Type B pancreatic cell (in vitro differentiated cells): ENCODE results near the gene SH3RF2. TPM values are rescaled to one million over a fixed set of nuclear protein-coding genes. Genes with fewer than 3 reads are reported as not detected.

Source experiments
- DNase-seq: peaks from one replicate; pipeline ENCODE4 v3.0.0; 2021; ENCODE audit warnings: mixed read lengths; ENCODE audit not compliant: unreplicated experiment; ENCODE audit errors: extremely low spot score
- H3K27ac Mint-ChIP-seq: 2 replicates; pipeline ENCODE4 v1.8.0; 2021; ENCODE audit warnings: mild to moderate bottlenecking, mixed read lengths
- H3K27me3 Mint-ChIP-seq: 2 replicates; pipeline ENCODE4 v1.8.0; 2021; ENCODE audit warnings: mixed read lengths
- H3K36me3 Mint-ChIP-seq: 2 replicates; pipeline ENCODE4 v1.8.0; 2021; ENCODE audit warnings: mixed read lengths
- H3K4me1 Mint-ChIP-seq: one replicate; pipeline ENCODE4 v1.8.0; 2021; ENCODE audit warnings: mixed read lengths; ENCODE audit not compliant: unreplicated experiment
- H3K4me3 Mint-ChIP-seq: 2 replicates; pipeline ENCODE4 v1.8.0; 2021; ENCODE audit warnings: mild to moderate bottlenecking, mixed read lengths
- H3K9me3 Mint-ChIP-seq: 2 replicates; pipeline ENCODE4 v1.8.0; 2021; ENCODE audit warnings: mixed read lengths
- CTCF ChIP-seq: fragments of 200-600 bp; sonication (generic); conservative IDR thresholded peaks from 2 replicates; pipeline ENCODE4 v1.5.0; 2021; ENCODE audit warnings: antibody characterized with exemption, mild to moderate bottlenecking
- total RNA-seq: library from RNA; stranded (reverse); gene quantifications from 2 replicates; pipeline ENCODE4 v1.2.1, GENCODE V29; 2021; ENCODE audit warnings: low replicate concordance

The SH3RF2 gene
- total RNA-seq, 1 donor from 2014 or later: 11.2 TPM

GRCh38 chr5:146078566-146078965, 142.2 kb downstream of the SH3RF2 start:
- peaks cover 2% of the 10 kb centered on the region for H3K27me3 Mint-ChIP-seq
- no peak for TF ChIP-seq CTCF
- DNase-seq: no peak

GRCh38 chr5:146079695-146080373, 143.5 kb downstream of the SH3RF2 start:
- Mint-ChIP-seq H3K27me3 (no peaks in the 10 kb centered on the region), H3K9me3 (no peaks in the 10 kb centered on the region), H3K36me3 (no peaks in the 10 kb centered on the region), H3K4me1 (peaks cover 10% of the 10 kb centered on the region), H3K4me3 (no peak overlapping the region), H3K27ac (no peak overlapping the region)
- no peak for TF ChIP-seq CTCF
- DNase-seq: no peak

More at GRCh38 chr5:146078566-146078965, 142.2 kb downstream of the SH3RF2 start:
- no peaks in the 10 kb centered on the region for H3K36me3 Mint-ChIP-seq
- H3K4me1 Mint-ChIP-seq: peaks cover 12% of the 10 kb centered on the region
- H3K27ac Mint-ChIP-seq: no peak overlapping the region
- no peaks in the 10 kb centered on the region for H3K9me3 Mint-ChIP-seq
- no peak overlapping the region for H3K4me3 Mint-ChIP-seq

DNA sequence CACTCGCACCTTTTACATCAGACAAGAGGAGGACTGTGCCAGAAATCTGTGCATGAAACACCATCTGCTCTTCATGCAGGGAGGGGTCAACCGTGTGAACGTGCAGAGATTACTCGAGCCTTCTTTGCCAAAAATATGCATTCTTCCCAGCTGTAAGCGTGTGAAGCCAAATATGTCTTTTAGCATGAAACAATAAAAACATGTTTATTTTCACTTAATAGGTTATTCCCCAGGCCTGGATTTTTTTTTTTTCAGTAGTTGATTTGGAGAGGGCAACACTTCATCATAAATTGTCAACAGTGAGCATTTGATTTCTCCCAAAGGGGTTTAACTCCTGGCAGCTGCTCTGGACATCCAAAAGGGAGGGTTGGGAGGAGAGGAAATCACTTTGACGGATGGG, 145.2 kb downstream of the SH3RF2 start:
- TF ChIP-seq CTCF: no peak
- Mint-ChIP-seq H3K9me3 (no peaks in the 10 kb centered on the region), H3K4me3 (no peak overlapping the region), H3K36me3 (no peaks in the 10 kb centered on the region), H3K4me1 (peaks cover 10% of the 10 kb centered on the region), H3K27ac (no peak overlapping the region), H3K27me3 (no peaks in the 10 kb centered on the region)
- no peak for DNase-seq

DNA sequence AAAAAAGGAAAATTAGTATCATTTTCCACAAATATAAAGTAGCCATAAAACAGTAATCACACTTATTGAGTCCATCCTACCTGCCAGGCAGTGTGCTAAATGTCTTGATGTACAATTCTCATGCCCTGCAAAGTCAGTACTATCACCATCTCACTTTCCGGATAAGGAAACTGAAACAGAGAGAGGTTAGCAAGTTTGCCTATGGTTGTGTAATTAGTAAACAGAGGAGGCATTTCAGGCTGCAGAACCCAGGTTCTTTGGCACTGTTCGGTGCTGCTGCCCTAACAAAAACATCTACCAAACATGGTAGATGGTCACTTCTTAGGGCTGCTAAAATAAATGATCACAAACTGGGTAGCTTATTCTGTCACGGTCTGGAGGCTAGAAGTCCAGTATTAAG, 146.4 kb downstream of the SH3RF2 start:
- Mint-ChIP-seq H3K4me3 (no peak overlapping the region), H3K27ac (no peak overlapping the region), H3K4me1 (peaks cover 10% of the 10 kb centered on the region), H3K27me3 (no peaks in the 10 kb centered on the region), H3K9me3 (no peaks in the 10 kb centered on the region), H3K36me3 (no peaks in the 10 kb centered on the region)
- TF ChIP-seq CTCF: no peak
- DNase-seq: no peak

DNA sequence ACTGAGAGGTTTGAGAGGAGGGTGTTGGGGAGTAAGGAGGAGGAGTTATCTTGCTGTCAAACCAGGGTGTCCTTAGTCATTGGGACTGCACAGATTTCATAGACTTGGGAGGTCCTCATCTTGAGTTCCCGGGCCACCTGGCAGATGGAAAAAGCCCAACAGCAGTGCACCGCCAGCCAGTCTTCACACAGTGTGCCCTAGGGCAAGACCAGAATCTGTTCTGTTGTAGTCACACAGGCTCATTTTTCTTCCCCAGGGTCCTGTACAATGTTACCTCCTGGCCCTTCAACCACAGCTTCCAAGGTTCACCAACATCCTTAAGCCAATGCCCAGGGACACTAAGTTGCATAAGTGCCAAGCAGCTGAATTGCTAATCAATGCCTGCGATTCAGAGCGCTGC, 148.0 kb downstream of the SH3RF2 start:
- no peaks in the 10 kb centered on the region for H3K27me3 Mint-ChIP-seq
- no peak for TF ChIP-seq CTCF

DNA sequence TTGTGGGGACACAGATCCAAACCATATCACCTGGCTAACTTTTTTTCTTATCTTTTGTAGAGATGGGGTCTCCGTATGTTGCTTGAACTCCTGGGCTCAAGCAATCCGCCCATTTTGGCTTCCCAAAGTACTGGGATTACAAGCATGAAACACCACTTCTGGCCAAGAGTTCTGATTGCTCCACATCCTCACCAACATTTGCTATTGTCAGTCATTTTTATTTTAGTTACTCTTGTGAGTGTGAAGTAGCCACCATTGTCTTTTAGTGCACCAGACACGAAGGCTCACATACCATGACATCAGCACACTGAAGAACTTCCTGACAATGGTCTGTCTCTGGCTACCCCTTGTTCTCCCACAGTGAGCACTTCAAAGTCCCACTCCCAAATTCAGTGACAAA, 151.7 kb downstream of the SH3RF2 start:
- no peaks in the 10 kb centered on the region for H3K9me3 Mint-ChIP-seq
- no peak overlapping the region for H3K27ac Mint-ChIP-seq
- no peak overlapping the region for H3K4me3 Mint-ChIP-seq
- H3K27me3 Mint-ChIP-seq: no peaks in the 10 kb centered on the region
- H3K36me3 Mint-ChIP-seq: no peaks in the 10 kb centered on the region
- no peak for TF ChIP-seq CTCF
- peaks cover 4% of the 10 kb centered on the region for H3K4me1 Mint-ChIP-seq
- DNase-seq: no peak

More for the DNA sequence above, 148.0 kb downstream of the SH3RF2 start:
- Mint-ChIP-seq H3K36me3 (no peaks in the 10 kb centered on the region), H3K4me1 (peaks cover 10% of the 10 kb centered on the region), H3K9me3 (no peaks in the 10 kb centered on the region), H3K27ac (no peak overlapping the region), H3K4me3 (no peak overlapping the region)
- DNase-seq: no peak
